Measurements from ENCODE around the gene DPM1. TPM values are rescaled to one million over a fixed set of nuclear protein-coding genes. Genes with fewer than 3 reads are reported as not detected.
A peak's percentile ranks its signal among the peaks of the same experiment; 100 is the strongest.

Gene DPM1
- total RNA-seq, 1 donor from 2014 or later, result 39.8 TPM

DNA sequence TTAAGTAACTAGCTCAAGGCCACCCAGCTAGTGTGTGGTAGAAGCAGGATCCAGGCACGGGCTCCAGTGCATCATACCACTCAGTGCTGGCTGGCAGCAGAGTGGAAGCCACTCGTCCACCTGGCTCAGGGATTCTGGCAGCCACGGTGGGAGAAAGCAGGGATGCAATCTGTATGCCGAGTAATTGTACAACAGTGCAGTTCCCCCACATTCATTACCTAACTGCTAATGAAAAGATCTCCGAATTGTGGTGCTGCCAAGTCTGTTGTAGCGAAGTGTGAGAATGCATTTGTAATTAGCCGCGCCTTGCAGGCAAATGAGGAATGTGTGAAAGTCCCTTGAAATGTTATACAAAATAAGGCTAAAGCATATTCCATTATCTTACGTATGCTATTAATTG lies 35.5 kb upstream of the DPM1 start:
- CTCF ChIA-PET, result interaction anchor here (0.8 kb wide), 1 partner anchor 1035 kb away, joined by 3 read pairs; no protein-coding TSS in a partner anchor
- POLR2A ChIA-PET, result no interaction called here
- H3K36me3 Mint-ChIP-seq (ENCODE audit: low read depth), result no peaks in the 10 kb centered on the region
- DNase-seq (no peak), ATAC-seq (ENCODE audit: low read depth) (no peak)
- peaks cover 6% of the 10 kb centered on the region for H3K27me3 Mint-ChIP-seq
- no peaks in the 10 kb centered on the region for H3K9me3 Mint-ChIP-seq
- TF ChIP-seq CTCF (IDR thresholded peaks at IDR 0.05), result no peak
- H3K27ac Mint-ChIP-seq, result no peak overlapping the region
- H3K4me1 Mint-ChIP-seq, result peaks cover 15% of the 10 kb centered on the region
- intact Hi-C loops (cut with micrococcal nuclease), result no loop called here
- H3K4me3 Mint-ChIP-seq, result no peak overlapping the region

DNA sequence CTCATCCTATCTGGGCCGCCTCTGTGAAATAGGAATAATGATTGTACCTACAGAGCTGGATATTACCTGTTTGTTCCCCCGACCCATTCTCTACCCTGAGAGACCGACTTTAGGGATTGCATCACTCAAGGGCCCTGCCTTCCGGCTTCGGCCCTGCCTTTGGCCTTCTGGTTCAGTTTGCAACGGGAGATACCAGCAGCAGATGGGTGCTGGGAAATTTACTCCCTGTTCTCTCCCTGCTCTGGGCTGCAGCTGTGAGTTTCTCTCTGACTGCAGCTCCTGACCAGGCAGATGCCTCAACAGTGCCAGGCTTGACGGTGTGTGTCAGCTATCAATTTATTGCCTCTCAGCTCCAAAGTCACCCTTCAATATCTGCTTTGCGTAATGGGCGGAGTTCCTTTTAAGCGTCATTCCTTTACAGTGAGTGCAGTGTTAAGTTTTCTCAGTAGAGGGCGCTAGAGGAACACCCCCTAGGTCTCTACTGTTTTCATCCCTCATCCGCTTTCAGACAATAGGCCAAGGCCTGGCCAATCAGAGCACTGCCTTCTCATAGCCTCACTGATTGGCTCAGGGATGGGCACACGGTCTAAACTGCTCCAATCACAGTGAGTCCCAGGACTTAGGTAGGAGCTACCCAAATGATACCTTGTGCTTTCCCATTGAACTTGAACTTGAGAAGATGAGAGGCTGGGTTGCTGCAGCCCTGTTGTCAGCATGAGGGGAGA lies 34.6 kb upstream of the DPM1 start:
- CTCF ChIA-PET, result interaction anchor here (0.7 to 2.5 kb wide), 6 partner anchors 9 to 602 kb away, joined by 3 to 9 read pairs (median 6); partner anchors contain the start of gene BCAS4
- H3K36me3 Mint-ChIP-seq (ENCODE audit: low read depth), result no peaks in the 10 kb centered on the region
- H3K4me1 Mint-ChIP-seq, result peaks cover 15% of the 10 kb centered on the region
- H3K9me3 Mint-ChIP-seq, result no peaks in the 10 kb centered on the region
- TF ChIP-seq CTCF (IDR thresholded peaks at IDR 0.05), result no peak
- H3K27me3 Mint-ChIP-seq, result peaks cover 4% of the 10 kb centered on the region
- POLR2A ChIA-PET, result no interaction called here
- H3K27ac Mint-ChIP-seq, result no peak overlapping the region
- intact Hi-C loops (cut with micrococcal nuclease), result no loop called here
- ATAC-seq (ENCODE audit: low read depth), result peak; percentile 58
- no peak overlapping the region for H3K4me3 Mint-ChIP-seq
- no peak for DNase-seq

- Mint-ChIP-seq H3K4me3 (no peak overlapping the region), H3K27ac (no peak overlapping the region), H3K9me3 (no peaks in the 10 kb centered on the region), H3K27me3 (peaks cover 7% of the 10 kb centered on the region), H3K4me1 (peaks cover 15% of the 10 kb centered on the region), H3K36me3 (ENCODE audit: low read depth) (no peaks in the 10 kb centered on the region)
- no peak for DNase-seq
- ATAC-seq (ENCODE audit: low read depth), result no peak
- no peak for TF ChIP-seq CTCF (IDR thresholded peaks at IDR 0.05)
- POLR2A ChIA-PET, result no interaction called here
- CTCF ChIA-PET, result interaction anchor here (0.7 to 2.5 kb wide), 7 partner anchors 9 to 602 kb away, joined by 3 to 9 read pairs (median 5); partner anchors contain the start of gene BCAS4
- intact Hi-C loops (cut with micrococcal nuclease), result no loop called here
Measured at GRCh38 chr20:50992336-50992732, 34.0 kb upstream of the DPM1 start.

- no peak for ATAC-seq (ENCODE audit: low read depth)
- no peak for TF ChIP-seq CTCF (IDR thresholded peaks at IDR 0.05)
Measured at GRCh38 chr20:50991076-50991475, 32.7 kb upstream of the DPM1 start.

GRCh38 chr20:50987493-50988210 lies 29.3 kb upstream of the DPM1 start:
- intact Hi-C loops (cut with micrococcal nuclease), result loop anchor here (1.0 to 10.0 kb wide), 8 partner anchors 319 to 1392 kb away; no protein-coding TSS in a partner anchor
- ChIA-PET POLR2A (interaction anchor here (0.6 to 1.0 kb wide), 4 partner anchors 193 to 543 kb away, joined by 3 to 7 read pairs (median 6); no protein-coding TSS in a partner anchor), CTCF (interaction anchor here (0.5 to 3.6 kb wide), 32 partner anchors 10 to 1393 kb away, joined by 3 to 109 read pairs (median 4); partner anchors contain the start of gene BCAS4)
- Mint-ChIP-seq H3K27me3 (peaks cover 22% of the 10 kb centered on the region), H3K4me3 (no peak overlapping the region), H3K9me3 (no peaks in the 10 kb centered on the region), H3K36me3 (ENCODE audit: low read depth) (no peaks in the 10 kb centered on the region), H3K4me1 (peaks cover 9% of the 10 kb centered on the region), H3K27ac (no peak overlapping the region)
- TF ChIP-seq CTCF (IDR thresholded peaks at IDR 0.05), result peak; percentile 44
- DNase-seq (no peak), ATAC-seq (ENCODE audit: low read depth) (peak; percentile 94)

More at GRCh38 chr20:50991076-50991475, 32.7 kb upstream of the DPM1 start:
- ChIA-PET POLR2A (interaction anchor here (0.6 kb wide), 1 partner anchor 10 kb away, joined by 3 read pairs; no protein-coding TSS in a partner anchor), CTCF (interaction anchor here (1.0 to 2.5 kb wide), 4 partner anchors 9 to 316 kb away, joined by 5 to 8 read pairs (median 5); partner anchors contain the start of gene BCAS4)
- peaks cover 15% of the 10 kb centered on the region for H3K4me1 Mint-ChIP-seq
- H3K9me3 Mint-ChIP-seq, result no peaks in the 10 kb centered on the region
- no peak overlapping the region for H3K4me3 Mint-ChIP-seq
- DNase-seq, result no peak
- no peaks in the 10 kb centered on the region for H3K36me3 Mint-ChIP-seq (ENCODE audit: low read depth)
- intact Hi-C loops (cut with micrococcal nuclease), result no loop called here
- H3K27ac Mint-ChIP-seq, result no peak overlapping the region
- H3K27me3 Mint-ChIP-seq, result peaks cover 12% of the 10 kb centered on the region

Measured in activated B cell treated with CpG ODN at 0.5 μM for 24 hours (primary cell).